ENCODE data around the gene CYP21A2.

GRCh38 chr6:32058511-32058963, 20.3 kb downstream of the CYP21A2 start:
- TF ChIP-seq CTCF (IDR thresholded peaks at IDR 0.05) (no peak), EP300 (IDR thresholded peaks at IDR 0.05) (no peak), POLR2A (IDR thresholded peaks at IDR 0.05) (no peak)
